Measurements from ENCODE around the gene PHOSPHO1.

The PHOSPHO1 gene

DNA sequence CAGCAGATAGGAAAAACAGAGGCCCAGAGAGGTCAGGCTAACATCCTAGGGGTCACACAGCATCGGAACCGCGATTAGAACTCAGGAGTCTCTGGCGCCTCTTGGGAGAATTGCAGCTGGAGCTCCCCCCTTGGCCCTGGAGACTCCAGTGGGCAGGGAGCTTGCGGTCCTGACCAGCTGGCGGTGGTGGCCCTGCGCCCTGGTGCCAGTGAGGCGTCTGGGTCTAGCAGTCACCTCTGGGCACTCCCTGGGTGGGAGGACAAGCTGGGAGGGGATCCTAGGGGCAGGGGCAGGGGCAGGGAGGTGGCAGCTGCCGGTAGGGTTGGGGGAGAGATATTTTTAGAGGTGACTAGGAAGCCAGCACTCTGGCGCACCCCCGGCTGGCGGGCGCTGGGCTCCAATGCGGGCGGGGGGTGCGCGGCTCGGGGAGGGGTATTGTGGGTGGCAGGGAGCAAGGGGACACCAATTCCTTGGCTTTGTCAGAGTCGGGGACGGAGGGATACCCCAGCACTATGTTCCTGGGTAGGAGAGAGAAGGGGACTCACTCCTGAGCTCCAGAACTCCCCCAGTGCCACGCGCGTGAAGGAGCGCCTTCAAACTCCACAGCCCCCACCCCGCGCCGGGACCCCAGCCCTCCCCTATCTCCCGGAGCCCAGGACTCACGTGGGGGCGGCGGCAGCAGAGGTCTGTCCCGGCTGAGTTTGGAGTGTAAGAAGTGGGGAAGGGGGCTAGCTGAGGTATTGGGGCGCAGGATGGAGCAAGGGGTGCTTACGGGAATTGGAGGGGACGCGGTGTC is 584 bp downstream of the PHOSPHO1 start:
- Histone ChIP-seq H3K27ac (ENCODE audit: extremely low read depth, low read depth, low read length) (no peak overlapping the region), H3K36me3 (ENCODE audit: control insufficient read depth in 2 of 2, insufficient read depth in 1 of 2, low read length in 2 of 2) (no peaks in the 10 kb centered on the region), H3K4me3 (ENCODE audit: low read depth, low read length) (peak overlapping the region; percentile 73), H3K4me1 (ENCODE audit: control insufficient read depth, insufficient read depth, low read length) (no peaks in the 10 kb centered on the region; the same call in 1 of the 2 replicates), H3K9me3 (ENCODE audit: control insufficient read depth, insufficient read depth, low read depth, low read length) (no peaks in the 10 kb centered on the region)
- CTCF ChIA-PET: interaction anchor here (0.6 to 6.3 kb wide), 6 partner anchors 9 to 333 kb away, joined by 3 to 63 read pairs (median 6); no protein-coding TSS in a partner anchor
- POLR2A ChIA-PET: interaction anchor here (1.1 to 1.7 kb wide), 2 partner anchors 30 to 38 kb away, joined by 4 to 8 read pairs; no protein-coding TSS in a partner anchor
- TF ChIP-seq PATZ1 (tag by site-specific recombination; IDR thresholded peaks at IDR 0.05): no peak
- peak; percentile 43; the same call in 1 of the 2 replicates for TF ChIP-seq ZBTB7A (tag by site-specific recombination; IDR thresholded peaks at IDR 0.05; ENCODE audit: low read depth)
- TF ChIP-seq ZNF629 (tag by site-specific recombination; IDR thresholded peaks at IDR 0.05): no peak
- TF ChIP-seq GLI4 (tag by site-specific recombination; IDR thresholded peaks at IDR 0.05): no peak
- peak; percentile 35; the same call in 1 of the 2 replicates for TF ChIP-seq GLIS2 (tag by site-specific recombination; IDR thresholded peaks at IDR 0.05)
- no peak for TF ChIP-seq PRDM1 (tag by site-specific recombination; IDR thresholded peaks at IDR 0.05)
- no peak for TF ChIP-seq ZNF16 (tag by site-specific recombination; IDR thresholded peaks at IDR 0.05; ENCODE audit: low read depth)
- no peak for TF ChIP-seq ZNF280C (tag by site-specific recombination; IDR thresholded peaks at IDR 0.05)
- no peak for TF ChIP-seq ZNF274 (IDR thresholded peaks at IDR 0.05; ENCODE audit: low read length)
- TF ChIP-seq ZNF274 (tag by site-specific recombination; IDR thresholded peaks at IDR 0.05; ENCODE audit: borderline replicate concordance): no peak
- TF ChIP-seq ZFP69B (tag by site-specific recombination; IDR thresholded peaks at IDR 0.05): no peak
- no peak for TF ChIP-seq ZNF837 (tag by site-specific recombination; IDR thresholded peaks at IDR 0.05)
- TF ChIP-seq, protein P1, sequence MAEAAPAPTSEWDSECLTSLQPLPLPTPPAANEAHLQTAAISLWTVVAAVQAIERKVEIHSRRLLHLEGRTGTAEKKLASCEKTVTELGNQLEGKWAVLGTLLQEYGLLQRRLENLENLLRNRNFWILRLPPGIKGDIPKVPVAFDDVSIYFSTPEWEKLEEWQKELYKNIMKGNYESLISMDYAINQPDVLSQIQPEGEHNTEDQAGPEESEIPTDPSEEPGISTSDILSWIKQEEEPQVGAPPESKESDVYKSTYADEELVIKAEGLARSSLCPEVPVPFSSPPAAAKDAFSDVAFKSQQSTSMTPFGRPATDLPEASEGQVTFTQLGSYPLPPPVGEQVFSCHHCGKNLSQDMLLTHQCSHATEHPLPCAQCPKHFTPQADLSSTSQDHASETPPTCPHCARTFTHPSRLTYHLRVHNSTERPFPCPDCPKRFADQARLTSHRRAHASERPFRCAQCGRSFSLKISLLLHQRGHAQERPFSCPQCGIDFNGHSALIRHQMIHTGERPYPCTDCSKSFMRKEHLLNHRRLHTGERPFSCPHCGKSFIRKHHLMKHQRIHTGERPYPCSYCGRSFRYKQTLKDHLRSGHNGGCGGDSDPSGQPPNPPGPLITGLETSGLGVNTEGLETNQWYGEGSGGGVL (tag by site-specific recombination; IDR thresholded peaks at IDR 0.05): no peak
- TF ChIP-seq ZNF596 (tag by site-specific recombination; IDR thresholded peaks at IDR 0.05): no peak
- TF ChIP-seq ZNF768 (tag by site-specific recombination; IDR thresholded peaks at IDR 0.05): peak; percentile 87; the same call in 1 of the 2 replicates
- TF ChIP-seq ZBTB10 (tag by site-specific recombination; IDR thresholded peaks at IDR 0.05): 0 out of 2 replicates have a peak, but pooled peaks have one; percentile 44
- no peak for TF ChIP-seq ZSCAN23 (tag by site-specific recombination; IDR thresholded peaks at IDR 0.05)
- no peak for TF ChIP-seq ELK4 (IDR thresholded peaks at IDR 0.05; ENCODE audit: borderline replicate concordance, low read depth, low read length)
- TF ChIP-seq, protein P2, sequence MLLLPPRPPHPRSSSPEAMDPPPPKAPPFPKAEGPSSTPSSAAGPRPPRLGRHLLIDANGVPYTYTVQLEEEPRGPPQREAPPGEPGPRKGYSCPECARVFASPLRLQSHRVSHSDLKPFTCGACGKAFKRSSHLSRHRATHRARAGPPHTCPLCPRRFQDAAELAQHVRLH (tag by site-specific recombination; IDR thresholded peaks at IDR 0.05): no peak
- no peak for TF ChIP-seq ZNF473 (tag by site-specific recombination; IDR thresholded peaks at IDR 0.05)
- TF ChIP-seq ZNF121 (tag by site-specific recombination; IDR thresholded peaks at IDR 0.05): no peak
- no peak for TF ChIP-seq ZBTB17 (tag by site-specific recombination; IDR thresholded peaks at IDR 0.05)
- TF ChIP-seq ZBTB20 (tag by site-specific recombination; IDR thresholded peaks at IDR 0.05): no peak
- no peak for TF ChIP-seq ZNF366 (tag by site-specific recombination; conservative IDR thresholded peaks at IDR 0.05)
- TF ChIP-seq ZNF792 (tag by site-specific recombination; IDR thresholded peaks at IDR 0.05): no peak
- no peak for TF ChIP-seq KLF9 (tag by site-specific recombination; IDR thresholded peaks at IDR 0.05; ENCODE audit: low read depth)

Measured in HEK293 (cell line).